HepG2 (cell line): ENCODE measurements around the gene SPAG7. TPM values are rescaled to one million over a fixed set of nuclear protein-coding genes. Genes with fewer than 3 reads are reported as not detected.

Experiments used
- ATF4 ChIP-seq, 2 experiments: fragments of 450-650 bp in 1 of 2; sonication (generic) in 1 of 2; formaldehyde crosslinking; IDR thresholded peaks; 2 replicates each; pipeline versions ENCODE4 v1.5.0 to v1.8.0; 2020 to 2022; ENCODE audit warnings: mild to moderate bottlenecking in 1 of 2, missing genetic modification reagents in 1 of 2
- CBFB ChIP-seq: sonication (generic); formaldehyde crosslinking; IDR thresholded peaks from 2 replicates; pipeline ENCODE4 v1.4.0; 2020; ENCODE audit warnings: missing genetic modification reagents
- CC2D1A ChIP-seq: sonication (generic); formaldehyde crosslinking; IDR thresholded peaks from 2 replicates; pipeline ENCODE4 v1.8.1; 2023; ENCODE audit warnings: mild to moderate bottlenecking, missing genetic modification reagents
- EHMT2 ChIP-seq: fragments of 200-600 bp; sonication (generic); IDR thresholded peaks from 2 replicates; pipeline ENCODE4 v1.7.0; 2017; ENCODE audit warnings: antibody characterized with exemption, low read depth, low read length, borderline replicate concordance
- ELF4 ChIP-seq: sonication (generic); formaldehyde crosslinking; IDR thresholded peaks from 2 replicates; pipeline ENCODE4 v1.5.0; 2020; ENCODE audit warnings: missing genetic modification reagents, mild to moderate bottlenecking, moderate library complexity, borderline replicate concordance
- GMEB2 ChIP-seq: IDR thresholded peaks from 2 replicates; pipeline ENCODE4 v1.6.1; 2016; ENCODE audit warnings: missing biosample characterization, missing genetic modification reagents, low read depth
- HNRNPH1 ChIP-seq: fragments of 200-400 bp; formaldehyde crosslinking; optimal IDR thresholded peaks from 2 replicates; pipeline ENCODE3; 2017; ENCODE audit warnings: mild to moderate bottlenecking, low read depth, low read length
- TEAD3 ChIP-seq: optimal IDR thresholded peaks from 2 replicates; pipeline ENCODE3; 2016; ENCODE audit warnings: borderline replicate concordance
- ZBTB46 ChIP-seq: sonication (generic); formaldehyde crosslinking; IDR thresholded peaks from 2 replicates; pipeline ENCODE4 v1.4.0; 2020; ENCODE audit warnings: mild to moderate bottlenecking, missing genetic modification reagents, borderline replicate concordance
- ZNF616 ChIP-seq: sonication (generic); formaldehyde crosslinking; IDR thresholded peaks from 2 replicates; pipeline ENCODE4 v1.5.0; 2020; ENCODE audit warnings: low read depth, mild to moderate bottlenecking, missing genetic modification reagents
- polyA plus RNA-seq, 8 experiments: library from polyadenylated mRNA; depleted of rRNA in 3 of 8; stranded (reverse) in 7 of 8; unstranded in 1 of 8; fragments of >200 nt; fragmentation: Illumina TruSeq in 4 of 8; extraction: Trizol in 4 of 8; gene quantifications; 2 replicates each; pipeline versions ENCODE4 v1.2.1 to v1.2.3, GENCODE V29; 2011 to 2016; ENCODE audit warnings: low read depth in 4 of 8, missing spikeins in 1 of 8, mixed read lengths in 1 of 8; ENCODE audit not compliant: insufficient read depth in 1 of 8
- total RNA-seq, 5 experiments: library from RNA; depleted of rRNA; stranded (reverse); fragments of >200 nt; fragmentation: Illumina TruSeq; extraction: Trizol; gene quantifications; 2 replicates each; pipeline ENCODE4 v1.2.3, GENCODE V29; 2016; ENCODE audit warnings: low read depth in 1 of 5
- TF ChIP-seq, protein P1 (sequence below), 2 experiments: sonication (generic) in 1 of 2; formaldehyde crosslinking in 1 of 2; IDR thresholded peaks; 2 replicates each; pipeline versions ENCODE4 v1.5.1 to v1.6.1; 2011 to 2020; ENCODE audit warnings: borderline replicate concordance in 1 of 2, low read depth in 1 of 2, low read length in 1 of 2, mild to moderate bottlenecking in 1 of 2, missing genetic modification reagents in 1 of 2, moderate library complexity in 1 of 2
- TF ChIP-seq, protein P2 (sequence below): sonication (generic); formaldehyde crosslinking; IDR thresholded peaks from 2 replicates; pipeline ENCODE4 v1.5.0; 2020; ENCODE audit warnings: mild to moderate bottlenecking, low read depth, missing genetic modification reagents, borderline replicate concordance
- TF ChIP-seq, protein P3 (sequence below): sonication (generic); formaldehyde crosslinking; conservative IDR thresholded peaks from 2 replicates; pipeline ENCODE4 v1.8.0; 2022; ENCODE audit warnings: low read depth, missing genetic modification reagents
- TF ChIP-seq, protein P4 (sequence below): sonication (generic); formaldehyde crosslinking; IDR thresholded peaks from 2 replicates; pipeline ENCODE4 v1.5.1; 2020; ENCODE audit warnings: missing genetic modification reagents, mild to moderate bottlenecking, borderline replicate concordance

SPAG7 gene
- total and polyA plus RNA-seq, 2 of the 13 experiments (the other 11 are each of a cell fraction or from before 2014, with no cell fraction given), result 51.0 to 59.0 TPM

GRCh38 chr17:4967539-4968485 lies at the start of gene SPAG7 (continued):
- TF ChIP-seq CC2D1A (CRISPR knock-in tag) (no peak), ZNF616 (CRISPR knock-in tag) (peak; percentile 39; the same call in 1 of the 2 replicates), ZBTB46 (CRISPR knock-in tag) (no peak), ATF4 (CRISPR knock-in tag; IDR thresholded peaks at IDR 0.05) (peak in 1 of 2 experiments; percentile 72; a peak in 2 of 4 replicates), EHMT2 (no peak), CBFB (CRISPR knock-in tag) (0 out of 2 replicates have a peak, but pooled peaks have one; percentile 47), HNRNPH1 (peak; percentile 65), TEAD3 (CRISPR knock-in tag) (peak; percentile 19), ELF4 (CRISPR knock-in tag) (no peak), GMEB2 (CRISPR knock-in tag) (no peak)
- TF ChIP-seq, protein P1, sequence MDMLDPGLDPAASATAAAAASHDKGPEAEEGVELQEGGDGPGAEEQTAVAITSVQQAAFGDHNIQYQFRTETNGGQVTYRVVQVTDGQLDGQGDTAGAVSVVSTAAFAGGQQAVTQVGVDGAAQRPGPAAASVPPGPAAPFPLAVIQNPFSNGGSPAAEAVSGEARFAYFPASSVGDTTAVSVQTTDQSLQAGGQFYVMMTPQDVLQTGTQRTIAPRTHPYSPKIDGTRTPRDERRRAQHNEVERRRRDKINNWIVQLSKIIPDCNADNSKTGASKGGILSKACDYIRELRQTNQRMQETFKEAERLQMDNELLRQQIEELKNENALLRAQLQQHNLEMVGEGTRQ (IDR thresholded peaks at IDR 0.05; ENCODE audit: low read depth, low read length), result no peak
- TF ChIP-seq, protein P1 (CRISPR knock-in tag; IDR thresholded peaks at IDR 0.05; ENCODE audit: borderline replicate concordance), result peak; percentile 63; the same call in 1 of the 2 replicates
- TF ChIP-seq, protein P2, sequence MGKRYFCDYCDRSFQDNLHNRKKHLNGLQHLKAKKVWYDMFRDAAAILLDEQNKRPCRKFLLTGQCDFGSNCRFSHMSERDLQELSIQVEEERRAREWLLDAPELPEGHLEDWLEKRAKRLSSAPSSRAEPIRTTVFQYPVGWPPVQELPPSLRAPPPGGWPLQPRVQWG, result no peak
- TF ChIP-seq, protein P3, sequence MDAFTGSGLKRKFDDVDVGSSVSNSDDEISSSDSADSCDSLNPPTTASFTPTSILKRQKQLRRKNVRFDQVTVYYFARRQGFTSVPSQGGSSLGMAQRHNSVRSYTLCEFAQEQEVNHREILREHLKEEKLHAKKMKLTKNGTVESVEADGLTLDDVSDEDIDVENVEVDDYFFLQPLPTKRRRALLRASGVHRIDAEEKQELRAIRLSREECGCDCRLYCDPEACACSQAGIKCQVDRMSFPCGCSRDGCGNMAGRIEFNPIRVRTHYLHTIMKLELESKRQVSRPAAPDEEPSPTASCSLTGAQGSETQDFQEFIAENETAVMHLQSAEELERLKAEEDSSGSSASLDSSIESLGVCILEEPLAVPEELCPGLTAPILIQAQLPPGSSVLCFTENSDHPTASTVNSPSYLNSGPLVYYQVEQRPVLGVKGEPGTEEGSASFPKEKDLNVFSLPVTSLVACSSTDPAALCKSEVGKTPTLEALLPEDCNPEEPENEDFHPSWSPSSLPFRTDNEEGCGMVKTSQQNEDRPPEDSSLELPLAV, result no peak
- TF ChIP-seq, protein P4, sequence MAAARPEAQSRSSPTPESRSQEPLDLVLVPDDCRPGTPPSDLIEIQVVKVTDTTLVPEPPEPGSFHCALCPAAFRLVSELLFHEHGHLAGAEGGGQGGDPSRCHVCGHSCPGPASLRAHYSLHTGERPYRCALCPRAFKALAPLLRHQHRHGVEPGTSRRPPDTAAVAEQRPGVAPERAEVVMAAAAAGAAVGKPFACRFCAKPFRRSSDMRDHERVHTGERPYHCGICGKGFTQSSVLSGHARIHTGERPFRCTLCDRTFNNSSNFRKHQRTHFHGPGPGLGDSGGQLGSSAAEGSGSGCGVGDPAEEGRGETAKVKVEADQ (CRISPR knock-in tag), result peak; percentile 59
